Measurements from ENCODE around the gene AP1M1. TPM values are rescaled to one million over a fixed set of nuclear protein-coding genes. Genes with fewer than 3 reads are reported as not detected.

Gene AP1M1
- total RNA-seq, 1 experiment from 2014 or later: 27.7 TPM

GRCh38 chr19:16208064-16208759 lies 10.5 kb downstream of the AP1M1 start (continued):
- TF ChIP-seq ARID4B (CRISPR knock-in tag; IDR thresholded peaks at IDR 0.05; ENCODE audit: borderline replicate concordance): no peak

- POLR2A ChIA-PET: interaction anchor here (0.5 kb wide), 1 partner anchor 159 kb away, joined by 3 read pairs; no protein-coding TSS in a partner anchor
Measured at GRCh38 chr19:16208847-16209665, 11.3 kb downstream of the AP1M1 start.

More at GRCh38 chr19:16208847-16209665, 11.3 kb downstream of the AP1M1 start:
- Mint-ChIP-seq H3K4me3 (no peak overlapping the region), H3K27ac (no peak overlapping the region), H3K36me3 (peaks cover 7% of the 10 kb centered on the region), H3K27me3 (ENCODE audit: low read depth) (no peaks in the 10 kb centered on the region), H3K9me3 (no peaks in the 10 kb centered on the region), H3K4me1 (no peaks in the 10 kb centered on the region)
- TF ChIP-seq IRF1 (CRISPR knock-in tag; IDR thresholded peaks at IDR 0.05) (no peak), FOXJ3 (CRISPR knock-in tag; IDR thresholded peaks at IDR 0.05; ENCODE audit: borderline replicate concordance) (no peak), CREB1 (CRISPR knock-in tag; IDR thresholded peaks at IDR 0.05) (no peak), SP1 (CRISPR knock-in tag; conservative IDR thresholded peaks at IDR 0.05) (no peak), AR (CRISPR knock-in tag; IDR thresholded peaks at IDR 0.05) (no peak), ZNF121 (CRISPR knock-in tag; IDR thresholded peaks at IDR 0.05) (no peak), OVOL2 (CRISPR knock-in tag; IDR thresholded peaks at IDR 0.05; ENCODE audit: borderline replicate concordance) (no peak), ZNF281 (CRISPR knock-in tag; IDR thresholded peaks at IDR 0.05) (no peak), TEAD4 (CRISPR knock-in tag; IDR thresholded peaks at IDR 0.05) (no peak), AFF4 (CRISPR knock-in tag; IDR thresholded peaks at IDR 0.05; ENCODE audit: borderline replicate concordance) (no peak)
- CTCF ChIA-PET: interaction anchor here (0.9 to 1.3 kb wide), 2 partner anchors 23 to 24 kb away, joined by 3 to 4 read pairs; partner anchors contain the start of gene FAM32A
- DNase-seq (ENCODE audit: low spot score) (peak; percentile 3), ATAC-seq (no peak)
